SK-N-SH treated with all-trans-retinoic acid at 6 μM for 48 hours (cell line): Measurements from ENCODE around the gene RAD54L.

Source experiments
- ATAC-seq: fragments of 200-7000 bp; cut with Tn5 transposase; 3 replicates; pipeline ENCODE4 v1.9.1; 2020; ENCODE audit warnings: mild to moderate bottlenecking, moderate library complexity
- ARNTL ChIP-seq: fragments of 450-650 bp; formaldehyde crosslinking; IDR thresholded peaks from 2 replicates; pipeline ENCODE4 v1.5.0; 2020; ENCODE audit warnings: low read depth, mild to moderate bottlenecking, moderate library complexity, borderline replicate concordance
- BACH2 ChIP-seq: fragments of 250-450 bp; sonication (Bioruptor Pico); IDR thresholded peaks from 2 replicates; pipeline ENCODE4 v1.9.0; 2021; ENCODE audit warnings: mild to moderate bottlenecking, borderline replicate concordance
- CREB5 ChIP-seq: fragments of 250-450 bp; sonication (Bioruptor Pico); IDR thresholded peaks from 2 replicates; pipeline ENCODE4 v1.5.1; 2020; ENCODE audit warnings: low read depth, mild to moderate bottlenecking, moderate library complexity
- CSDC2 ChIP-seq: fragments of 250-450 bp; sonication (Bioruptor Pico); IDR thresholded peaks from 2 replicates; pipeline ENCODE4 v1.5.0; 2020; ENCODE audit warnings: mild to moderate bottlenecking, moderate library complexity
- CSRNP3 ChIP-seq: fragments of 250-450 bp; sonication (Bioruptor Pico); IDR thresholded peaks from 2 replicates; pipeline ENCODE4 v1.5.1; 2021; ENCODE audit warnings: mild to moderate bottlenecking, moderate library complexity
- ESRRG ChIP-seq: fragments of 250-450 bp; sonication (Bioruptor Pico); IDR thresholded peaks from 2 replicates; pipeline ENCODE4 v1.6.1; 2021; ENCODE audit warnings: mild to moderate bottlenecking
- GLIS3 ChIP-seq: fragments of 250-450 bp; sonication (Bioruptor Pico); IDR thresholded peaks from 2 replicates; pipeline ENCODE4 v1.5.0; 2020; ENCODE audit warnings: mild to moderate bottlenecking, moderate library complexity
- ISL1 ChIP-seq: fragments of 250-450 bp; sonication (Bioruptor Pico); IDR thresholded peaks from 2 replicates; pipeline ENCODE4 v2.1.2; 2022; ENCODE audit warnings: mild to moderate bottlenecking, moderate library complexity
- OSR1 ChIP-seq: fragments of 250-450 bp; sonication (Bioruptor Pico); IDR thresholded peaks from 2 replicates; pipeline ENCODE4 v1.8.0; 2022; ENCODE audit warnings: moderate library complexity, mild to moderate bottlenecking, inconsistent platforms
- PATZ1 ChIP-seq: fragments of 250-450 bp; sonication (Bioruptor Pico); IDR thresholded peaks from 2 replicates; pipeline ENCODE4 v1.8.0; 2020; ENCODE audit warnings: mild to moderate bottlenecking, moderate library complexity, borderline replicate concordance
- POU6F1 ChIP-seq: fragments of 250-450 bp; sonication (Bioruptor Pico); IDR thresholded peaks from 2 replicates; pipeline ENCODE4 v1.8.0; 2021; ENCODE audit warnings: low read depth, mild to moderate bottlenecking, moderate library complexity, borderline replicate concordance
- RARB ChIP-seq: fragments of 250-450 bp; sonication (Bioruptor Pico); IDR thresholded peaks from 2 replicates; pipeline ENCODE4 v1.8.0; 2021; ENCODE audit warnings: mild to moderate bottlenecking, moderate library complexity
- SNAI2 ChIP-seq: fragments of 250-450 bp; sonication (Bioruptor Pico); IDR thresholded peaks from 2 replicates; pipeline ENCODE4 v1.5.0; 2020; ENCODE audit warnings: mild to moderate bottlenecking, moderate library complexity
- TCF4 ChIP-seq: fragments of 250-450 bp; sonication (Bioruptor Pico); IDR thresholded peaks from 2 replicates; pipeline ENCODE4 v1.8.0; 2021; ENCODE audit warnings: mild to moderate bottlenecking, moderate library complexity, borderline replicate concordance
- TOX ChIP-seq: fragments of 250-450 bp; sonication (Bioruptor Pico); IDR thresholded peaks from 2 replicates; pipeline ENCODE4 v1.8.0; 2021; ENCODE audit warnings: mild to moderate bottlenecking, moderate library complexity, borderline replicate concordance
- ZFP30 ChIP-seq: fragments of 450-650 bp; formaldehyde crosslinking; IDR thresholded peaks from 2 replicates; pipeline ENCODE4 v1.5.0; 2022; ENCODE audit warnings: mild to moderate bottlenecking, moderate library complexity
- ZNF70 ChIP-seq: fragments of 450-650 bp; formaldehyde crosslinking; IDR thresholded peaks from 2 replicates; pipeline ENCODE4 v1.5.0; 2020; ENCODE audit warnings: mild to moderate bottlenecking, moderate library complexity
- ZNF8 ChIP-seq: fragments of 450-650 bp; formaldehyde crosslinking; IDR thresholded peaks from 2 replicates; pipeline ENCODE4 v1.5.0; 2020; ENCODE audit warnings: mild to moderate bottlenecking, moderate library complexity

The RAD54L gene

GRCh38 chr1:46284597-46285564 is 37.3 kb downstream of the RAD54L start:
- TF ChIP-seq POU6F1 (CRISPR knock-in tag) (no peak), PATZ1 (CRISPR knock-in tag) (no peak), SNAI2 (CRISPR knock-in tag) (no peak), TOX (CRISPR knock-in tag) (no peak), ZNF8 (CRISPR knock-in tag) (no peak), ISL1 (CRISPR knock-in tag) (no peak), ZNF70 (CRISPR knock-in tag) (no peak)
- no peak for ATAC-seq

GRCh38 chr1:46285730-46286477 is 38.3 kb downstream of the RAD54L start:
- TF ChIP-seq CSRNP3 (CRISPR knock-in tag) (no peak), CSDC2 (CRISPR knock-in tag) (no peak), ARNTL (CRISPR knock-in tag) (no peak)
- ATAC-seq: no peak

GRCh38 chr1:46288485-46289133 is 41.0 kb downstream of the RAD54L start:
- ATAC-seq: no peak; the same call in 2 of the 3 replicates
- TF ChIP-seq CSDC2 (CRISPR knock-in tag): no peak
- no peak for TF ChIP-seq PATZ1 (CRISPR knock-in tag)
- no peak for TF ChIP-seq CREB5 (CRISPR knock-in tag)
- TF ChIP-seq GLIS3 (CRISPR knock-in tag): no peak
- TF ChIP-seq TOX (CRISPR knock-in tag): no peak
- no peak for TF ChIP-seq ZNF70 (CRISPR knock-in tag)
- no peak for TF ChIP-seq POU6F1 (CRISPR knock-in tag)
- no peak for TF ChIP-seq BACH2
- TF ChIP-seq ESRRG (CRISPR knock-in tag): no peak
- TF ChIP-seq SNAI2 (CRISPR knock-in tag): no peak
- TF ChIP-seq TCF4 (CRISPR knock-in tag): no peak
- TF ChIP-seq ZNF8 (CRISPR knock-in tag): no peak
- TF ChIP-seq CSRNP3 (CRISPR knock-in tag): no peak
- TF ChIP-seq ZFP30 (CRISPR knock-in tag): no peak
- TF ChIP-seq OSR1 (CRISPR knock-in tag): no peak
- no peak for TF ChIP-seq ISL1 (CRISPR knock-in tag)
- no peak for TF ChIP-seq RARB (CRISPR knock-in tag)
